Frontal cortex (tissue), 1 donor: ENCODE measurements around the gene MTMR4. TPM values are rescaled to one million over a fixed set of nuclear protein-coding genes. Genes with fewer than 3 reads are reported as not detected.

Experiments used
- total RNA-seq: library from RNA; depleted of rRNA; stranded (reverse); fragments of >200 nt; gene quantifications from one replicate; pipeline ENCODE4 v1.2.3, GENCODE V29; 2014

MTMR4 gene
- total RNA-seq, 1 donor from 2014 or later: 126 TPM

Other genes starting within 250 kb of the MTMR4 start
- gene MPO, start 233.7 kb downstream of the MTMR4 start, total RNA-seq: 1.2 TPM
- gene TSPOAP1, start 185.8 kb downstream of the MTMR4 start, total RNA-seq: 31.0 TPM
- gene SUPT4H1, start 162.4 kb downstream of the MTMR4 start, total RNA-seq: 35.1 TPM
- 0.41 TPM for gene RNF43, start 97.1 kb downstream of the MTMR4 start, total RNA-seq
- gene HSF5, start 26.2 kb downstream of the MTMR4 start, total RNA-seq: under 0.01 TPM
- gene TEX14, start 177.4 kb upstream of the MTMR4 start, total RNA-seq: under 0.01 TPM
- gene RAD51C, start 178.0 kb upstream of the MTMR4 start, total RNA-seq: 36.3 TPM
- gene PPM1E, start 241.2 kb upstream of the MTMR4 start, total RNA-seq: 51.4 TPM